ENCODE results near the gene CACNA1S.

DNA sequence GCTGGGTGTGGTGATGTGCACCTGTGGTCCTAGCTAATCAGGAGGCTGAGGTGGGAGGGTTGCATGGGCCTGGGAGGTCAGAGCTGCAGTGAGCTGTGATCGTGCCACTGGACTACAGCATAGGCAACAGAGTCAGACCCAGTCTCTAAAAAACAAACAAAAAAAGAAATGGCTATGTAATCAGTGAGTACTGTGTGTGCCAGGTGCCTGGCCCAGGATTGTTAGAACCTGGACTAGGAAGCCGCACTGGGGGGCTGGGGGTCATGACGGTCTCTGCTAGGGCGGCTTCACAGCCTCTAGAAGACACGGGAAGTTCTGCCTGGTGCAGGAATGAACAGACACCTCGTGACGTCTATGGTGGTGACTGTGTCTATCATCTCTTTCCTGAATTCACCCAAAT is 33.6 kb upstream of the CACNA1S start:
- TF ChIP-seq EP300 (IDR thresholded peaks at IDR 0.05) (no peak), POLR2A (IDR thresholded peaks at IDR 0.05) (no peak), POLR2AphosphoS5 (IDR thresholded peaks at IDR 0.05) (no peak)
- TF ChIP-seq, protein P1, sequence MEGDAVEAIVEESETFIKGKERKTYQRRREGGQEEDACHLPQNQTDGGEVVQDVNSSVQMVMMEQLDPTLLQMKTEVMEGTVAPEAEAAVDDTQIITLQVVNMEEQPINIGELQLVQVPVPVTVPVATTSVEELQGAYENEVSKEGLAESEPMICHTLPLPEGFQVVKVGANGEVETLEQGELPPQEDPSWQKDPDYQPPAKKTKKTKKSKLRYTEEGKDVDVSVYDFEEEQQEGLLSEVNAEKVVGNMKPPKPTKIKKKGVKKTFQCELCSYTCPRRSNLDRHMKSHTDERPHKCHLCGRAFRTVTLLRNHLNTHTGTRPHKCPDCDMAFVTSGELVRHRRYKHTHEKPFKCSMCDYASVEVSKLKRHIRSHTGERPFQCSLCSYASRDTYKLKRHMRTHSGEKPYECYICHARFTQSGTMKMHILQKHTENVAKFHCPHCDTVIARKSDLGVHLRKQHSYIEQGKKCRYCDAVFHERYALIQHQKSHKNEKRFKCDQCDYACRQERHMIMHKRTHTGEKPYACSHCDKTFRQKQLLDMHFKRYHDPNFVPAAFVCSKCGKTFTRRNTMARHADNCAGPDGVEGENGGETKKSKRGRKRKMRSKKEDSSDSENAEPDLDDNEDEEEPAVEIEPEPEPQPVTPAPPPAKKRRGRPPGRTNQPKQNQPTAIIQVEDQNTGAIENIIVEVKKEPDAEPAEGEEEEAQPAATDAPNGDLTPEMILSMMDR (IDR thresholded peaks at IDR 0.05) = no peak

Data from gastroesophageal sphincter (tissue), 3 donors.